NCI-H128 (cell line): Measurements from ENCODE around the gene REN.
A peak's percentile ranks its signal among the peaks of the same experiment; 100 is the strongest.

ENCODE experiments used
- DNase-seq: peaks from one replicate; lab custom pipeline; 2025; ENCODE audit not compliant: unreplicated experiment; lab: John Stamatoyannopoulos, UW

The REN gene

GRCh38 chr1:204154568-204155255, 11.4 kb downstream of the REN start:
- DNase-seq = no peak

- no peak for DNase-seq
These were observed 12.5 kb downstream of the REN start for GRCh38 chr1:204153667-204154066.

- DNase-seq = no peak
These were observed 13.7 kb downstream of the REN start for GRCh38 chr1:204152310-204153044.

- DNase-seq = peak; percentile 29
These were observed 14.4 kb downstream of the REN start, which contains the start of gene ETNK2 for GRCh38 chr1:204151552-204152309. TSS of gene ETNK2 (minus strand) at chr1:204152044. CDS start at chr1:204151852, 192 bp downstream.

- DNase-seq = no peak
These were observed 15.2 kb downstream of the REN start for GRCh38 chr1:204150702-204151551.

GRCh38 chr1:204149635-204150565, 16.2 kb downstream of the REN start:
- DNase-seq = no peak

GRCh38 chr1:204149107-204149506, 17.0 kb downstream of the REN start:
- DNase-seq = no peak

GRCh38 chr1:204147406-204148383, 18.4 kb downstream of the REN start:
- no peak for DNase-seq

GRCh38 chr1:204146965-204147364, 19.2 kb downstream of the REN start:
- no peak for DNase-seq

- DNase-seq = no peak
These were observed 19.8 kb downstream of the REN start for GRCh38 chr1:204146309-204146708.

- DNase-seq = no peak
These were observed 21.1 kb downstream of the REN start for GRCh38 chr1:204145033-204145504.

- no peak for DNase-seq
These were observed 22.7 kb downstream of the REN start for GRCh38 chr1:204143276-204144041.

GRCh38 chr1:204142032-204142974, 23.8 kb downstream of the REN start:
- DNase-seq = no peak

GRCh38 chr1:204141131-204141530, 25.0 kb downstream of the REN start:
- no peak for DNase-seq

GRCh38 chr1:204139952-204140351, 26.2 kb downstream of the REN start:
- DNase-seq = no peak

GRCh38 chr1:204139088-204139487, 27.0 kb downstream of the REN start:
- no peak for DNase-seq

GRCh38 chr1:204136814-204137213, 29.3 kb downstream of the REN start:
- DNase-seq = no peak
